OCI-LY7 (cell line): ENCODE data around the gene SNN. TPM values are rescaled to one million over a fixed set of nuclear protein-coding genes. Genes with fewer than 3 reads are reported as not detected.

ENCODE experiments used
- BruUV-seq: library from RNA; stranded (reverse); fragments of 400-500 nt; replicated peaks from 2 replicates; lab custom pipeline; 2021; lab: Mats Ljungman, UMichigan
- CTCF ChIA-PET: fragments of 300-600 bp; sonication (Branson Sonifier 250); formaldehyde crosslinking; loops from one replicate; lab custom pipeline; 2022; ENCODE audit warnings: antibody characterized with exemption; ENCODE audit not compliant: unreplicated experiment; lab: Charles Lee
- POLR2A ChIA-PET: fragments of 300-600 bp; sonication (Branson Sonifier 250); formaldehyde crosslinking; loops from one replicate; lab custom pipeline; 2022; ENCODE audit warnings: antibody characterized with exemption; lab: Charles Lee
- DNase-seq: peaks from one replicate; pipeline ENCODE4 v3.0.0-alpha.2; 2015; ENCODE audit warnings: low spot score
- H2AFZ ChIP-seq: fragments of 200-600 bp; sonication (generic), shearing (Covaris generic); 2 replicates; pipeline ENCODE4 v1.6.1; 2014; ENCODE audit warnings: mild to moderate bottlenecking, antibody characterized with exemption, low read length, moderate library complexity
- H3K27ac ChIP-seq: fragments of 200-600 bp; sonication (generic); 2 replicates; pipeline ENCODE4 v1.5.1; 2014; ENCODE audit warnings: mixed run types, low read depth, mild to moderate bottlenecking, moderate library complexity, low read length, inconsistent platforms; ENCODE audit not compliant: poor library complexity, severe bottlenecking
- H3K36me3 ChIP-seq: fragments of 200-600 bp; sonication (generic); 2 replicates; pipeline ENCODE4 v1.6.1; 2014; ENCODE audit warnings: mild to moderate bottlenecking, antibody characterized with exemption, low read length, moderate library complexity, mixed read lengths; ENCODE audit not compliant: insufficient read depth
- H3K4me1 ChIP-seq: fragments of 200-600 bp; sonication (generic); 2 replicates; pipeline ENCODE4 v1.5.1; 2014; ENCODE audit warnings: mild to moderate bottlenecking, low read length; ENCODE audit not compliant: insufficient read depth, poor library complexity, severe bottlenecking
- H3K4me2 ChIP-seq: fragments of 200-600 bp; sonication (generic); 2 replicates; pipeline ENCODE4 v1.6.1; 2014; ENCODE audit warnings: mild to moderate bottlenecking, low read length
- H3K4me3 ChIP-seq: fragments of 200-600 bp; sonication (generic); 2 replicates; pipeline ENCODE4 v1.5.1; 2014; ENCODE audit warnings: mild to moderate bottlenecking, low read depth, low read length; ENCODE audit not compliant: poor library complexity, severe bottlenecking
- H3K79me2 ChIP-seq: fragments of 200-600 bp; sonication (generic); 2 replicates; pipeline ENCODE4 v1.6.1; 2016; ENCODE audit warnings: low read depth, mild to moderate bottlenecking, low read length, moderate library complexity, mixed read lengths; ENCODE audit not compliant: insufficient read depth
- H3K9me2 ChIP-seq: fragments of 200-600 bp; sonication (generic); 2 replicates; pipeline ENCODE4 v1.6.1; 2016; ENCODE audit warnings: mild to moderate bottlenecking, low read length, mixed read lengths; ENCODE audit not compliant: insufficient read depth
- H3K9me3 ChIP-seq: fragments of 200-600 bp; sonication (generic); 2 replicates; pipeline ENCODE4 v1.6.1; 2014; ENCODE audit warnings: mild to moderate bottlenecking, mixed run types, low read length, mixed read lengths
- H4K20me1 ChIP-seq: fragments of 200-600 bp; sonication (generic); 2 replicates; pipeline ENCODE4 v1.6.1; 2014; ENCODE audit warnings: mild to moderate bottlenecking, antibody characterized with exemption, low read length, moderate library complexity, mixed read lengths; ENCODE audit not compliant: insufficient read depth
- EZH2phosphoT487 ChIP-seq: fragments of 200-600 bp; sonication (generic); IDR thresholded peaks from 2 replicates; pipeline ENCODE4 v1.6.1; 2018; ENCODE audit warnings: low read depth, borderline replicate concordance, mild to moderate bottlenecking, mixed run types, antibody characterized with exemption, low read length, moderate library complexity, mixed read lengths
- intact Hi-C: fragments of 100-400 bp; cut with micrococcal nuclease; formaldehyde crosslinking; loops from one replicate; pipeline ENCODE4 v1.10.0; 2022; ENCODE audit not compliant: unreplicated experiment
- total RNA-seq, 2 experiments: library from RNA; depleted of rRNA in 1 of 2; stranded (reverse); fragments of >200 nt in 1 of 2; shearing (Covaris generic) in 1 of 2; gene quantifications; 2 replicates each; pipeline ENCODE4 v1.2.3, GENCODE V29; 2014 to 2022
- TF ChIP-seq, protein P1 (sequence below): fragments of 200-600 bp; sonication (generic); conservative IDR thresholded peaks from 2 replicates; pipeline ENCODE4 v1.5.1; 2014; ENCODE audit warnings: mild to moderate bottlenecking, antibody characterized with exemption, low read length, moderate library complexity, mixed read lengths

SNN gene
- total RNA-seq, 2 experiments from 2014 or later, result 27.8 to 31.8 TPM

DNA sequence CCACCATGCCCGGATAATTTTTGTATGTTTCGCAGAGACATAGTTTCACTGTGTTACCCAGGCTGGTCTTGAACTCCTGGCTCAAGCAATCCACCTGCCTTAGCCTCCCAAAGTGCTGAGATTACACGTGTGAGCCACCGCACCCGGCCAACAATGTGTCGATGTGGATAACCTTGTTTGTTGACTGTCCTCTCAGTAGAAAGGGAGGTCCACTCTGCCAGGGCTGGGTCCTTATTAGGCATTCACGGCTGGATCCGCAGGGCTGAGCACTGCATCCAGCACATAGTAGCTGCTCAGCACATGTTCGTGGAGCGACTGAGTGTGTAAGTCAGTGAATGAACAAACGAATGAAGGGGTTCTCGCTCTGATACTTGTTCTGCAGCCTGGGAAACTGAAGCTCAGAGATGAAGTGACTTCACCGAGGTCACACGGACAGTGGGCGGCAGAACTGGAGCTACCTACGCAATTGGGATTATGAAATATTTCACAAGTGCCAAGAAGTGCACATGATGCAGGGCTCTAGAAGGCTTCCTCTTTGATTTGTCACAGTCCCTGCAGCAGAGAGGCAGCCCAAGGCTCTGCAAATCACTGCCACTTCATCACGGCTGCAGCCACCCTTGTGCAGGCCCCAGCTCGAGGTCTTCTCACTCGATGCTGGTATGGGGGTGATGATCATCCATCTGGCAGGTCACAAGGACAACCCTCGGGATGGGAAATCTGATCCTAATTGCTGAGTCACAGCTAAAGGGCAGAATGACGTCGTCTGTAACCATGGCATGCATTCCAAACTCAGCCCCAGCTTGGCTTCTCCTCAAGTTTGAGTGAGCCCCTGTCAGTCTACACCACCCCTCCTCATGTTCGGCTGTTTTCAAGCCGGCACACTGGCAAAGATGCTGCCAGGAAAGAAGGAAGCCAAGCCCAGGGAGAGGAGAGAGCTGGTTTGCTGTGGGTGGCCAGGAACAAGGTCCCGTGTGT, 28.0 kb upstream of the SNN start:
- no peak for TF ChIP-seq EZH2phosphoT487
- TF ChIP-seq, protein P1, sequence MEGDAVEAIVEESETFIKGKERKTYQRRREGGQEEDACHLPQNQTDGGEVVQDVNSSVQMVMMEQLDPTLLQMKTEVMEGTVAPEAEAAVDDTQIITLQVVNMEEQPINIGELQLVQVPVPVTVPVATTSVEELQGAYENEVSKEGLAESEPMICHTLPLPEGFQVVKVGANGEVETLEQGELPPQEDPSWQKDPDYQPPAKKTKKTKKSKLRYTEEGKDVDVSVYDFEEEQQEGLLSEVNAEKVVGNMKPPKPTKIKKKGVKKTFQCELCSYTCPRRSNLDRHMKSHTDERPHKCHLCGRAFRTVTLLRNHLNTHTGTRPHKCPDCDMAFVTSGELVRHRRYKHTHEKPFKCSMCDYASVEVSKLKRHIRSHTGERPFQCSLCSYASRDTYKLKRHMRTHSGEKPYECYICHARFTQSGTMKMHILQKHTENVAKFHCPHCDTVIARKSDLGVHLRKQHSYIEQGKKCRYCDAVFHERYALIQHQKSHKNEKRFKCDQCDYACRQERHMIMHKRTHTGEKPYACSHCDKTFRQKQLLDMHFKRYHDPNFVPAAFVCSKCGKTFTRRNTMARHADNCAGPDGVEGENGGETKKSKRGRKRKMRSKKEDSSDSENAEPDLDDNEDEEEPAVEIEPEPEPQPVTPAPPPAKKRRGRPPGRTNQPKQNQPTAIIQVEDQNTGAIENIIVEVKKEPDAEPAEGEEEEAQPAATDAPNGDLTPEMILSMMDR, result no peak
- no TSS peak for BruUV-seq
- Histone ChIP-seq H2AFZ (no peak overlapping the region; the same call in 1 of the 2 replicates), H3K4me1 (peaks cover 34% of the 10 kb centered on the region), H3K36me3 (no peaks in the 10 kb centered on the region), H3K9me2 (no peaks in the 10 kb centered on the region), H3K27ac (no peak overlapping the region), H3K4me2 (no peak overlapping the region), H3K4me3 (no peak overlapping the region), H3K79me2 (no peaks in the 10 kb centered on the region), H4K20me1 (no peaks in the 10 kb centered on the region), H3K9me3 (no peaks in the 10 kb centered on the region)
- ChIA-PET CTCF (interaction anchor here (1.6 kb wide), 1 partner anchor 9 kb away, joined by 3 read pairs; no protein-coding TSS in a partner anchor), POLR2A (interaction anchor here (0.6 to 1.5 kb wide), 5 partner anchors 13 to 188 kb away, joined by 3 to 4 read pairs (median 3); no protein-coding TSS in a partner anchor)
- no peak for DNase-seq
- intact Hi-C loops, result loop anchor here (2.0 kb wide), 1 partner anchor 243 kb away; no protein-coding TSS in a partner anchor

DNA sequence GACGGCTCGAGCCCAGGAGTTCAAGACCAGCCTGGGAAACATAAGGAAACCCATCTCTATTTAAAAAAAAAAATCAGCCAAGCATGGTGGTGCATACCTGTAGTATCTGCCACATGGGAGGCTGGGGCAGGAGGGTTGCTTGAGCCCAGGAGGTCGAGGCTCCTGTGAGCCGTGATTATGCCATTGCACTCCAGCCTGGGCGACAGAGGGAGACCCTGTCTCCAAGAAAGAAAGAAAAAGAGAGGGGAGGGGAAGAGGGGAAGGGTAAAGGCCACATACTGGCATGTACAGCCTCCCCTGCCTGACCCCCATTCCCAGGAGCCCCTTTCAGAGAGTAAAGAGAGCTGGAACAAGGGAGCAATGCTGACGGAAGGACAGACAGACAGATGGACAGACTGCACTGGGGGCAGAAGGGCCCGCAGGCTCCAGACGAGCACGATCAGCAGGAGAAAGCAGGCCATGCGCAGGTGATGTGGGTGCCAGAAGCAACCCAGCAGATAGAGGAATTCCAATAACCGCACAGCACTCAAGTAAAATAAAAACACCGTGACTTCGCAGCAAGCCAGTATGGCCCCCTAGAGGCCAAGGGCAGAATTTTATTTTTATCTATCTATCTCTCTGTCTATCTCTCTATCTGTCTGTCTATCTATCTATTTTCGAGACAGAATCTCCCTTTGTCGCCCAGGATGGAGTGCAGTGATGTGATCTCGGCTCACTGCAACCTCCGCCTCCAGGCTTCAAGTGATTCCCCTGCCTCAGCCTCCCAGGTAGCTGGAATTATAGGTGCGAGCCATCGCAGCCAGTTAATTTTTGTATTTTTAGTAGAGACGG, 27.1 kb upstream of the SNN start:
- no TSS peak for BruUV-seq
- Histone ChIP-seq H3K9me3 (no peaks in the 10 kb centered on the region), H4K20me1 (no peaks in the 10 kb centered on the region), H3K4me3 (no peak overlapping the region), H3K9me2 (no peaks in the 10 kb centered on the region), H2AFZ (peak overlapping the region; percentile 48; the same call in 1 of the 2 replicates), H3K36me3 (no peaks in the 10 kb centered on the region), H3K4me2 (peak overlapping the region; percentile 36; the same call in 1 of the 2 replicates), H3K79me2 (no peaks in the 10 kb centered on the region), H3K4me1 (peaks cover 29% of the 10 kb centered on the region), H3K27ac (no peak overlapping the region)
- ChIA-PET CTCF (interaction anchor here (0.6 to 1.6 kb wide), 3 partner anchors 10 to 104 kb away, joined by 3 to 4 read pairs (median 3); no protein-coding TSS in a partner anchor), POLR2A (interaction anchor here (0.6 to 1.5 kb wide), 3 partner anchors 14 to 24 kb away, joined by 3 read pairs; no protein-coding TSS in a partner anchor)
- DNase-seq, result peak; percentile 86
- TF ChIP-seq, protein P1, result peak; percentile 90
- no peak for TF ChIP-seq EZH2phosphoT487
- intact Hi-C loops, result loop anchor here (1.0 to 2.0 kb wide), 3 partner anchors 109 to 244 kb away; no protein-coding TSS in a partner anchor
